HepG2 (cell line): Measurements from ENCODE around the gene LZTS2. TPM values are rescaled to one million over a fixed set of nuclear protein-coding genes. Genes with fewer than 3 reads are reported as not detected.

Source experiments
- AHDC1 ChIP-seq: sonication (generic); formaldehyde crosslinking; IDR thresholded peaks from 2 replicates; pipeline ENCODE4 v1.5.1; 2020; ENCODE audit warnings: mild to moderate bottlenecking, missing genetic modification reagents, borderline replicate concordance
- FOSL2 ChIP-seq: sonication (generic); formaldehyde crosslinking; IDR thresholded peaks from 2 replicates; pipeline ENCODE4 v1.4.0; 2020; ENCODE audit warnings: missing genetic modification reagents
- GTF3A ChIP-seq: sonication (generic); formaldehyde crosslinking; conservative IDR thresholded peaks from 2 replicates; pipeline ENCODE4 v1.4.0; 2020; ENCODE audit warnings: mild to moderate bottlenecking, missing genetic modification reagents
- HOXA5 ChIP-seq: sonication (generic); formaldehyde crosslinking; IDR thresholded peaks from 2 replicates; pipeline ENCODE4 v1.4.0; 2020; ENCODE audit warnings: missing genetic modification reagents
- KAT2B ChIP-seq: fragments of 150-350 bp; IDR thresholded peaks from 2 replicates; pipeline ENCODE4 v1.6.1; 2014; ENCODE audit warnings: low read depth, low read length, borderline replicate concordance
- KDM5A ChIP-seq: fragments of 200-600 bp; sonication (generic); IDR thresholded peaks from 2 replicates; pipeline ENCODE4 v1.7.0; 2018; ENCODE audit warnings: antibody characterized with exemption, mild to moderate bottlenecking, low read length, borderline replicate concordance
- MXI1 ChIP-seq: IDR thresholded peaks from 3 replicates; pipeline ENCODE4 v1.6.1; 2012; ENCODE audit warnings: low read depth, low read length, inconsistent platforms, borderline replicate concordance
- NR3C1 ChIP-seq: sonication (generic); formaldehyde crosslinking; IDR thresholded peaks from 2 replicates; pipeline ENCODE4 v1.4.0; 2020; ENCODE audit warnings: missing genetic modification reagents
- PHF8 ChIP-seq: sonication (generic); formaldehyde crosslinking; IDR thresholded peaks from 2 replicates; pipeline ENCODE4 v1.5.0; 2020; ENCODE audit warnings: missing genetic modification reagents
- POLR2A ChIP-seq, 2 experiments: IDR thresholded peaks; 2 replicates each; pipeline ENCODE4 v1.6.1; 2011; ENCODE audit warnings: low read depth in 2 of 2, low read length in 2 of 2, mild to moderate bottlenecking in 1 of 2, moderate library complexity in 1 of 2; ENCODE audit not compliant: insufficient read depth in 1 of 2
- TCF7L2 ChIP-seq: IDR thresholded peaks from 2 replicates; pipeline ENCODE4 v1.6.1; 2011; ENCODE audit warnings: mild to moderate bottlenecking, low read depth, low read length, moderate library complexity
- TEAD3 ChIP-seq: optimal IDR thresholded peaks from 2 replicates; pipeline ENCODE3; 2016; ENCODE audit warnings: borderline replicate concordance
- ZNF468 ChIP-seq: sonication (generic); formaldehyde crosslinking; IDR thresholded peaks from 2 replicates; pipeline ENCODE4 v1.8.0; 2022; ENCODE audit warnings: mild to moderate bottlenecking, moderate library complexity, missing genetic modification reagents
- ZNF558 ChIP-seq: sonication (generic); formaldehyde crosslinking; IDR thresholded peaks from 2 replicates; pipeline ENCODE4 v1.9.0; 2022; ENCODE audit warnings: mild to moderate bottlenecking, missing genetic modification reagents, borderline replicate concordance
- ZNF614 ChIP-seq: IDR thresholded peaks from 2 replicates; pipeline ENCODE4 v1.6.1; 2018; ENCODE audit warnings: missing biosample characterization, missing genetic modification reagents, inconsistent platforms, borderline replicate concordance
- ZNF770 ChIP-seq: sonication (generic); formaldehyde crosslinking; IDR thresholded peaks from 2 replicates; pipeline ENCODE4 v1.5.0; 2020; ENCODE audit warnings: mild to moderate bottlenecking, missing genetic modification reagents
- ZNF776 ChIP-seq: sonication (generic); formaldehyde crosslinking; IDR thresholded peaks from 2 replicates; pipeline ENCODE4 v1.4.0; 2020; ENCODE audit warnings: mild to moderate bottlenecking, missing genetic modification reagents
- ZNF883 ChIP-seq: sonication (generic); formaldehyde crosslinking; IDR thresholded peaks from 2 replicates; pipeline ENCODE4 v1.5.1; 2020; ENCODE audit warnings: mild to moderate bottlenecking, missing genetic modification reagents; ENCODE audit errors: not compliant biosample characterization
- ZSCAN20 ChIP-seq: sonication (generic); formaldehyde crosslinking; IDR thresholded peaks from 2 replicates; pipeline ENCODE4 v1.4.0; 2020; ENCODE audit warnings: missing genetic modification reagents, mild to moderate bottlenecking, borderline replicate concordance
- ZSCAN31 ChIP-seq: sonication (generic); formaldehyde crosslinking; IDR thresholded peaks from 2 replicates; pipeline ENCODE4 v1.5.0; 2020; ENCODE audit warnings: low read depth, mild to moderate bottlenecking, missing genetic modification reagents
- polyA plus RNA-seq, 8 experiments: library from polyadenylated mRNA; depleted of rRNA in 3 of 8; stranded (reverse) in 7 of 8; unstranded in 1 of 8; fragments of >200 nt; fragmentation: Illumina TruSeq in 4 of 8; extraction: Trizol in 4 of 8; gene quantifications; 2 replicates each; pipeline versions ENCODE4 v1.2.1 to v1.2.3, GENCODE V29; 2011 to 2016; ENCODE audit warnings: low read depth in 4 of 8, missing spikeins in 1 of 8, mixed read lengths in 1 of 8; ENCODE audit not compliant: insufficient read depth in 1 of 8
- total RNA-seq, 5 experiments: library from RNA; depleted of rRNA; stranded (reverse); fragments of >200 nt; fragmentation: Illumina TruSeq; extraction: Trizol; gene quantifications; 2 replicates each; pipeline ENCODE4 v1.2.3, GENCODE V29; 2016; ENCODE audit warnings: low read depth in 1 of 5
- TF ChIP-seq, protein P1 (sequence below): sonication (generic); formaldehyde crosslinking; IDR thresholded peaks from 2 replicates; pipeline ENCODE4 v1.5.1; 2020; ENCODE audit warnings: missing genetic modification reagents, mild to moderate bottlenecking, borderline replicate concordance

Gene LZTS2
- total and polyA plus RNA-seq, 2 of the 13 experiments (the other 11 are each of a cell fraction or from before 2014, with no cell fraction given), result 43.6 to 65.6 TPM

- 0 out of 2 replicates have a peak, but pooled peaks have one; percentile 22 for TF ChIP-seq ZNF770
- TF ChIP-seq AHDC1 (CRISPR knock-in tag), result no peak
- peak; percentile 98 for TF ChIP-seq MXI1
- 0 out of 2 replicates have a peak, but pooled peaks have one; percentile 46 for TF ChIP-seq ZSCAN31 (CRISPR knock-in tag)
- TF ChIP-seq PHF8, result peak; percentile 93
- no peak for TF ChIP-seq NR3C1 (CRISPR knock-in tag)
- TF ChIP-seq ZSCAN20 (CRISPR knock-in tag), result peak; percentile 20; the same call in 1 of the 2 replicates
- TF ChIP-seq GTF3A (CRISPR knock-in tag), result peak; percentile 14; the same call in 1 of the 2 replicates
- peak; percentile 96 for TF ChIP-seq KDM5A
- TF ChIP-seq TCF7L2, result no peak
- TF ChIP-seq ZNF883 (CRISPR knock-in tag), result peak; percentile 74
- no peak for TF ChIP-seq KAT2B
- TF ChIP-seq ZNF776 (CRISPR knock-in tag), result peak; percentile 76; the same call in 1 of the 2 replicates
- peak; percentile 69; the same call in 1 of the 2 replicates for TF ChIP-seq ZNF468 (CRISPR knock-in tag)
- TF ChIP-seq FOSL2 (CRISPR knock-in tag), result 0 out of 2 replicates have a peak, but pooled peaks have one; percentile 15
- peak; percentile 55 to 67; a peak in 3 of 4 replicates for TF ChIP-seq POLR2A (IDR thresholded peaks at IDR 0.05; ENCODE audit: insufficient read depth in 1 of 2, low read depth in 2 of 2, low read length in 2 of 2)
- peak; percentile 82; the same call in 1 of the 2 replicates for TF ChIP-seq ZNF558 (CRISPR knock-in tag)
- TF ChIP-seq, protein P1, sequence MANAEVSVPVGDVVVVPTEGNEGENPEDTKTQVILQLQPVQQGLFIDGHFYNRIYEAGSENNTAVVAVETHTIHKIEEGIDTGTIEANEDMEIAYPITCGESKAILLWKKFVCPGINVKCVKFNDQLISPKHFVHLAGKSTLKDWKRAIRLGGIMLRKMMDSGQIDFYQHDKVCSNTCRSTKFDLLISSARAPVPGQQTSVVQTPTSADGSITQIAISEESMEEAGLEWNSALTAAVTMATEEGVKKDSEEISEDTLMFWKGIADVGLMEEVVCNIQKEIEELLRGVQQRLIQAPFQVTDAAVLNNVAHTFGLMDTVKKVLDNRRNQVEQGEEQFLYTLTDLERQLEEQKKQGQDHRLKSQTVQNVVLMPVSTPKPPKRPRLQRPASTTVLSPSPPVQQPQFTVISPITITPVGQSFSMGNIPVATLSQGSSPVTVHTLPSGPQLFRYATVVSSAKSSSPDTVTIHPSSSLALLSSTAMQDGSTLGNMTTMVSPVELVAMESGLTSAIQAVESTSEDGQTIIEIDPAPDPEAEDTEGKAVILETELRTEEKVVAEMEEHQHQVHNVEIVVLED (CRISPR knock-in tag), result peak; percentile 52; the same call in 1 of the 2 replicates
- no peak for TF ChIP-seq TEAD3 (CRISPR knock-in tag)
- TF ChIP-seq HOXA5, result peak; percentile 69
- TF ChIP-seq ZNF614 (CRISPR knock-in tag), result peak; percentile 63; the same call in 1 of the 2 replicates
Observed at GRCh38 chr10:100986952-100987684, 12.5 kb upstream of the LZTS2 start, which contains the start of the genes MRPL43 and TWNK (continued).
